H1 (cell line): ENCODE measurements around the gene EYA4. TPM values are rescaled to one million over a fixed set of nuclear protein-coding genes. Genes with fewer than 3 reads are reported as not detected.

Experiments used
- CTCF ChIA-PET: fragments of 300-600 bp; sonication (Branson Sonifier 250); formaldehyde crosslinking; loops from one replicate; lab custom pipeline; 2021; ENCODE audit not compliant: partially characterized antibody; lab: Charles Lee
- POLR2A ChIA-PET: fragments of 300-600 bp; sonication (Branson Sonifier 250); formaldehyde crosslinking; loops from one replicate; lab custom pipeline; 2021; ENCODE audit warnings: inconsistent platforms; ENCODE audit not compliant: partially characterized antibody; lab: Charles Lee
- DNase-seq, 2 experiments: peaks; one replicate each; pipeline versions ENCODE4 v3.0.0 to v3.0.0-alpha.2; 2010 to 2022; ENCODE audit warnings: low spot score in 2 of 2, low read depth in 1 of 2, mixed read lengths in 1 of 2
- FAIRE-seq: peaks from 2 replicates; lab custom pipeline; 2011; peaks lifted over from hg19 to GRCh38; lab: Jason Lieb, UNC
- H2AFZ ChIP-seq: 2 replicates; pipeline ENCODE4 v1.8.1; 2012; ENCODE audit warnings: low read length, inconsistent platforms
- H2AK5ac ChIP-seq: 2 replicates; pipeline ENCODE4 v1.6.1; 2013; ENCODE audit warnings: low read depth, low read length
- H2BK120ac ChIP-seq: replicated peaks from 2 replicates; pipeline ENCODE3; 2013; ENCODE audit warnings: low read depth, low read length, inconsistent platforms
- H2BK12ac ChIP-seq: 2 replicates; pipeline ENCODE4 v1.6.1; 2013; ENCODE audit warnings: low read depth, low read length
- H2BK15ac ChIP-seq: 2 replicates; pipeline ENCODE4 v1.6.1; 2013; ENCODE audit warnings: low read length
- H2BK20ac ChIP-seq: 2 replicates; pipeline ENCODE4 v1.6.1; 2013; ENCODE audit warnings: low read length
- H2BK5ac ChIP-seq: 2 replicates; pipeline ENCODE4 v1.6.1; 2013; ENCODE audit warnings: low read depth, low read length
- H3K14ac ChIP-seq: 2 replicates; pipeline ENCODE4 v1.6.1; 2013; ENCODE audit warnings: inconsistent platforms; ENCODE audit not compliant: insufficient read length
- H3K18ac ChIP-seq: 2 replicates; pipeline ENCODE4 v1.6.1; 2013; ENCODE audit warnings: low read length; ENCODE audit errors: extremely low read depth
- H3K23ac ChIP-seq: 2 replicates; pipeline ENCODE4 v1.6.1; 2013; ENCODE audit warnings: inconsistent platforms; ENCODE audit not compliant: insufficient read length
- H3K23me2 ChIP-seq: 2 replicates; pipeline ENCODE4 v1.6.1; 2013; ENCODE audit warnings: low read depth, low read length
- H3K27ac ChIP-seq: 2 replicates; pipeline ENCODE4 v1.6.1; 2011; ENCODE audit warnings: low read depth, low read length, inconsistent platforms
- H3K27me3 ChIP-seq, 4 experiments: replicated peaks in 1 of 4; 1 replicate in 1 of 4; 2 replicates in 3 of 4; pipeline versions ENCODE4 v1.6.1 to v1.8.1; 2011 to 2013; ENCODE audit warnings: low read length in 3 of 4, mild to moderate bottlenecking in 3 of 4, inconsistent platforms in 2 of 4, mixed read lengths in 2 of 4, moderate library complexity in 1 of 4; ENCODE audit not compliant: control insufficient read depth in 3 of 4, insufficient read depth in 3 of 4; ENCODE audit errors: extremely low read depth in 1 of 4
- H3K36me3 ChIP-seq, 4 experiments: 2 replicates each; pipeline versions ENCODE4 v1.6.1 to v1.8.1; 2011 to 2013; ENCODE audit warnings: mild to moderate bottlenecking in 4 of 4, low read length in 3 of 4, moderate library complexity in 2 of 4, control low read depth in 1 of 4, inconsistent platforms in 1 of 4; ENCODE audit not compliant: insufficient read depth in 4 of 4, control insufficient read depth in 2 of 4
- H3K4ac ChIP-seq: replicated peaks from 2 replicates; pipeline ENCODE3; 2013; ENCODE audit warnings: low read length, low read depth, mixed read lengths, inconsistent platforms; ENCODE audit not compliant: insufficient read length
- H3K4me1 ChIP-seq, 4 experiments: replicated peaks in 1 of 4; 1 replicate in 1 of 4; 2 replicates in 3 of 4; pipeline versions ENCODE4 v1.6.1 to v1.8.1; 2011 to 2013; ENCODE audit warnings: low read length in 3 of 4, inconsistent platforms in 2 of 4, mixed read lengths in 1 of 4; ENCODE audit not compliant: insufficient read depth in 4 of 4, control insufficient read depth in 3 of 4
- H3K4me2 ChIP-seq, 2 experiments: 2 replicates each; pipeline versions ENCODE4 v1.6.1 to v1.8.1; 2011 to 2013; ENCODE audit warnings: low read depth in 2 of 2, low read length in 2 of 2, control low read depth in 1 of 2, inconsistent platforms in 1 of 2, mild to moderate bottlenecking in 1 of 2; ENCODE audit not compliant: insufficient read depth in 1 of 2
- H3K4me3 ChIP-seq, 4 experiments: fragments of 200-600, 300-600 bp in 1 of 4; sonication (generic), shearing (Covaris generic), sonication (Bioruptor Twin) in 1 of 4; 2 replicates each; pipeline versions ENCODE4 v1.5.1 to v1.8.1; 2011 to 2016; ENCODE audit warnings: low read length in 4 of 4, low read depth in 3 of 4, control low read depth in 2 of 4, inconsistent platforms in 2 of 4, mild to moderate bottlenecking in 2 of 4, mixed read lengths in 1 of 4, moderate library complexity in 1 of 4; ENCODE audit not compliant: insufficient read depth in 2 of 4; ENCODE audit errors: extremely low read depth in 1 of 4
- H3K56ac ChIP-seq: replicated peaks from 2 replicates; pipeline ENCODE3; 2013; ENCODE audit warnings: low read depth, mild to moderate bottlenecking, mixed read lengths, low read length, inconsistent platforms; ENCODE audit not compliant: insufficient read length
- H3K79me1 ChIP-seq: 2 replicates; pipeline ENCODE4 v1.6.1; 2013; ENCODE audit warnings: low read depth, low read length, control low read depth
- H3K79me2 ChIP-seq, 2 experiments: 2 replicates each; pipeline versions ENCODE4 v1.6.1 to v1.8.1; 2012 to 2013; ENCODE audit warnings: low read length in 2 of 2, mild to moderate bottlenecking in 2 of 2, inconsistent platforms in 1 of 2; ENCODE audit not compliant: insufficient read depth in 2 of 2, control insufficient read depth in 1 of 2
- H3K9ac ChIP-seq, 4 experiments: replicated peaks in 1 of 4; 1 replicate in 1 of 4; 2 replicates in 3 of 4; pipeline versions ENCODE4 v1.6.1 to v1.8.1; 2011 to 2013; ENCODE audit warnings: low read depth in 3 of 4, low read length in 3 of 4, control low read depth in 2 of 4, mild to moderate bottlenecking in 2 of 4, moderate library complexity in 2 of 4, inconsistent platforms in 1 of 4; ENCODE audit errors: extremely low read depth in 1 of 4
- H3K9me3 ChIP-seq, 2 experiments: 2 replicates each; pipeline versions ENCODE4 v1.6.1 to v1.8.1; 2012 to 2013; ENCODE audit warnings: mild to moderate bottlenecking in 2 of 2, moderate library complexity in 2 of 2, control low read depth in 1 of 2, inconsistent platforms in 1 of 2, low read depth in 1 of 2, low read length in 1 of 2, mixed read lengths in 1 of 2; ENCODE audit not compliant: insufficient read depth in 2 of 2
- H4K20me1 ChIP-seq, 2 experiments: replicated peaks in 1 of 2; 2 replicates each; pipeline versions ENCODE3 to v1.8.1; 2011 to 2013; ENCODE audit warnings: inconsistent platforms in 2 of 2, low read length in 2 of 2, mild to moderate bottlenecking in 1 of 2; ENCODE audit not compliant: insufficient read depth in 2 of 2, control insufficient read depth in 1 of 2
- H4K5ac ChIP-seq: 2 replicates; pipeline ENCODE4 v1.6.1; 2013; ENCODE audit warnings: low read length, low read depth, mixed read lengths, inconsistent platforms; ENCODE audit not compliant: insufficient read length
- H4K8ac ChIP-seq: 2 replicates; pipeline ENCODE4 v1.8.0; 2013; ENCODE audit warnings: mild to moderate bottlenecking, moderate library complexity, low read length, inconsistent platforms; ENCODE audit not compliant: insufficient read depth; ENCODE audit errors: extremely low read depth
- H4K91ac ChIP-seq: replicated peaks from 2 replicates; pipeline ENCODE3; 2013; ENCODE audit warnings: low read length, mixed read lengths, inconsistent platforms; ENCODE audit not compliant: insufficient read length
- CHD2 ChIP-seq: IDR thresholded peaks from 2 replicates; pipeline ENCODE4 v1.6.1; 2012; ENCODE audit warnings: low read length, improper control_type of control experiment
- CREB1 ChIP-seq: IDR thresholded peaks from 2 replicates; pipeline ENCODE4 v1.6.1; 2012; ENCODE audit warnings: inconsistent platforms
- EZH2 ChIP-seq: fragments of 200-600 bp; sonication (generic); IDR thresholded peaks from 2 replicates; pipeline ENCODE4 v1.7.1; 2012; ENCODE audit warnings: low read depth, mild to moderate bottlenecking, moderate library complexity, low read length, inconsistent platforms; ENCODE audit not compliant: severe bottlenecking
- RFX5 ChIP-seq: IDR thresholded peaks from 2 replicates; pipeline ENCODE4 v1.6.1; 2011; ENCODE audit warnings: low read depth, low read length, improper control_type of control experiment, borderline replicate concordance
- SIRT6 ChIP-seq: IDR thresholded peaks from one replicate; pipeline ENCODE4 v1.7.1; 2012; ENCODE audit warnings: low read length, inconsistent platforms
- SRF ChIP-seq: IDR thresholded peaks from 2 replicates; pipeline ENCODE4 v1.6.1; 2011; ENCODE audit warnings: mild to moderate bottlenecking, low read depth, low read length, moderate library complexity
- WGBS, 2 experiments: shearing (Covaris generic) in 1 of 2; methylation state at CpG; one replicate each; pipeline versions ENCODE4 v1.1.6 to v1.1.7; 2013 to 2015; ENCODE audit warnings: low lambda C conversion rate in 2 of 2, mixed read lengths in 2 of 2, inconsistent platforms in 1 of 2, low coverage in 1 of 2, missing lambda C conversion rate in 1 of 2; ENCODE audit not compliant: insufficient replicate concordance in 2 of 2, insufficient coverage in 1 of 2, insufficient read length in 1 of 2; ENCODE audit errors: extremely low coverage in 1 of 2, missing lambda C conversion rate in 1 of 2; 5-methylcytosine and 5-hydroxymethylcytosine counted together
- polyA plus RNA-seq, 7 experiments: library from polyadenylated mRNA; depleted of rRNA in 3 of 7; stranded (reverse) in 5 of 7; unstranded in 2 of 7; fragments of >200 nt in 5 of 7; fragments of 200-250 nt in 2 of 7; gene quantifications; 1 replicate in 5 of 7; 2 replicates in 1 of 7; 4 replicates in 1 of 7; pipeline versions ENCODE4 v1.2.1 to v1.2.3, GENCODE V29; 2011 to 2013; ENCODE audit warnings: missing spikeins in 2 of 7, mixed read lengths in 2 of 7
- total RNA-seq: library from RNA; stranded (reverse); fragmentation: NEBNext Ultra II Directional; extraction: Animal tissue kit (Norgen Biotek cat#: 25700); gene quantifications from 2 replicates; pipeline ENCODE4 v1.2.1, GENCODE V29; 2021

The EYA4 gene
- total and polyA plus RNA-seq, 2 of the 8 experiments (the other 6 are each of a cell fraction or from before 2014, with no cell fraction given): 0.06 to 0.17 TPM

DNA sequence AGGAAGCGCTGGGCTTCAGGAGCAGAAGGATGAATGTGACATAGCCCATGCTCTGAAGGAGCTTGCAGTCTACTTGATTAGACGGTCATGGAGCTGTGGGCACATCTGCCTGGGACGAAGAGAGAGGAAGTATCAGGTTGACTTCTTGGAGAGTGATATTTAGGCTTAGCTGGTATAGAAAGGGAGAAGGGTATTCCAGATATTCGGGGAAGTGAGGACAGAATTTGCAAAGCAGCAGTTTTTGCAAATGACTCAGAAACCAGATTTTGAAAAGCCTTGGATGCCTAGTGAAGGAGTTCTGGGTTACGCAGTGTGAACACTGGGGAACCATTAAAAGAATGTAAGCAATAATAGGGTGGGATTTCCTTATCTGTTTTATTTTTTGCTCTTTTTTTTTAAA lies 60.7 kb downstream of the EYA4 start:
- FAIRE-seq: no peak

More for the DNA sequence above, 60.7 kb downstream of the EYA4 start:
- no peak overlapping the region for H3K18ac ChIP-seq
- H3K4me3 ChIP-seq: no peak overlapping the region
- H2AK5ac ChIP-seq: no peak overlapping the region
- no peak overlapping the region for H3K23ac ChIP-seq
- no peak overlapping the region for H3K9ac ChIP-seq
- H3K36me3 ChIP-seq: no peaks in the 10 kb centered on the region
- no peak for TF ChIP-seq CREB1
- no peak for TF ChIP-seq RFX5
- no peak for TF ChIP-seq SIRT6
- TF ChIP-seq SRF: no peak
- no peak for TF ChIP-seq EZH2
- TF ChIP-seq CHD2: no peak
- H4K20me1 ChIP-seq: no peaks in the 10 kb centered on the region
- H3K23me2 ChIP-seq: no peaks in the 10 kb centered on the region
- H3K9me3 ChIP-seq: no peaks in the 10 kb centered on the region
- H2BK12ac ChIP-seq: no peak overlapping the region
- CTCF ChIA-PET: interaction anchor here (1.1 kb wide), 1 partner anchor 250 kb away, joined by 3 read pairs; no protein-coding TSS in a partner anchor
- no peaks in the 10 kb centered on the region for H3K79me1 ChIP-seq
- no peak overlapping the region for H3K14ac ChIP-seq
- H3K27ac ChIP-seq: no peak overlapping the region
- no peak overlapping the region for H3K56ac ChIP-seq
- POLR2A ChIA-PET: no interaction called here
- no peak for DNase-seq
- H3K79me2 ChIP-seq: no peaks in the 10 kb centered on the region
- H3K4ac ChIP-seq: no peak overlapping the region
- no peak overlapping the region for H4K5ac ChIP-seq
- no peak overlapping the region for H2AFZ ChIP-seq
- no peak overlapping the region for H2BK120ac ChIP-seq
- no peak overlapping the region for H4K91ac ChIP-seq
- H2BK5ac ChIP-seq: no peak overlapping the region
- no peak overlapping the region for H4K8ac ChIP-seq
- no peak overlapping the region for H2BK20ac ChIP-seq
- no peak overlapping the region for H2BK15ac ChIP-seq
- 87% methylated on average over 5 of the region's 5 CpGs; no CpG with 5 or more reads in 1 of the 2 experiments for WGBS, 2 experiments
- no peaks in the 10 kb centered on the region for H3K27me3 ChIP-seq
- 0 out of 7 replicates have a peak, but pooled peaks cover 0 to 2% (median 0%) of the 10 kb centered on the region in 4 experiments for H3K4me1 ChIP-seq
- H3K4me2 ChIP-seq: no peak overlapping the region
